Astrocyte of the spinal cord (primary cell): ENCODE measurements around the gene ZNF598.
"Not testable (repeated sequence)": the region's sequence is repeated elsewhere in the genome, so short reads cannot be mapped to it uniquely, and the experiment has no call there.

Experiments
- DNase-seq: peaks from one replicate; pipeline ENCODE4 v3.0.0; 2011; ENCODE audit warnings: low read depth, low spot score
- H3K4me3 ChIP-seq: 2 replicates; pipeline ENCODE4 v1.5.1; 2011; ENCODE audit warnings: low read depth, mild to moderate bottlenecking, low read length, moderate library complexity
- in situ Hi-C: cut with HindIII; loops from 2 replicates; pipeline ENCODE4 v1.10.0; 2017; ENCODE audit warnings: low sequenced_read_pairs
- TF ChIP-seq, protein P1 (sequence below): IDR thresholded peaks from 2 replicates; pipeline ENCODE4 v1.5.1; 2012; ENCODE audit warnings: low read depth, mild to moderate bottlenecking, low read length, inconsistent platforms

ZNF598 gene

GRCh38 chr16:1968146-1968953 is 41.3 kb downstream of the ZNF598 start:
- in situ Hi-C loops = no loop called here
- no peak for DNase-seq
- TF ChIP-seq, protein P1, sequence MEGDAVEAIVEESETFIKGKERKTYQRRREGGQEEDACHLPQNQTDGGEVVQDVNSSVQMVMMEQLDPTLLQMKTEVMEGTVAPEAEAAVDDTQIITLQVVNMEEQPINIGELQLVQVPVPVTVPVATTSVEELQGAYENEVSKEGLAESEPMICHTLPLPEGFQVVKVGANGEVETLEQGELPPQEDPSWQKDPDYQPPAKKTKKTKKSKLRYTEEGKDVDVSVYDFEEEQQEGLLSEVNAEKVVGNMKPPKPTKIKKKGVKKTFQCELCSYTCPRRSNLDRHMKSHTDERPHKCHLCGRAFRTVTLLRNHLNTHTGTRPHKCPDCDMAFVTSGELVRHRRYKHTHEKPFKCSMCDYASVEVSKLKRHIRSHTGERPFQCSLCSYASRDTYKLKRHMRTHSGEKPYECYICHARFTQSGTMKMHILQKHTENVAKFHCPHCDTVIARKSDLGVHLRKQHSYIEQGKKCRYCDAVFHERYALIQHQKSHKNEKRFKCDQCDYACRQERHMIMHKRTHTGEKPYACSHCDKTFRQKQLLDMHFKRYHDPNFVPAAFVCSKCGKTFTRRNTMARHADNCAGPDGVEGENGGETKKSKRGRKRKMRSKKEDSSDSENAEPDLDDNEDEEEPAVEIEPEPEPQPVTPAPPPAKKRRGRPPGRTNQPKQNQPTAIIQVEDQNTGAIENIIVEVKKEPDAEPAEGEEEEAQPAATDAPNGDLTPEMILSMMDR = no peak
- no peak overlapping the region for H3K4me3 ChIP-seq

DNA sequence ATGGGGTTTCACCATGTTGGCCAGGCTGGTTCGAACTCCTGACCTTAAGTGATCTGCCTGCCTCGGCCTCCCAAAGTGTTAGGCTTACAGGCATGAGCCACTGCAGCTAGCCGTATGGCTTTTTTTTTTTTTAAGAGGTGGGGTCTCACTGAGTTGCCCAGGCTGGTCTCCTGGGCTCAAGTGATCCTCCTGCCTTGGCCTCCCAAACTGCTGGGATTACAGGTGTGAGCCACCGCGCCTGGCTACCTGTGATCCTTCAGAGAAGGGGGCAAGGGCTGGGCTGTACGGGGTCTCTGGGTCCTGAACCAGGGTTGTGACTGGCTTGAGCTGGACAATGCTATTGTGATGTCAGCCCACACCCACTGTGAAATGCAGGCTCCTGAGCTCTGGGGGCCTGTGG is 43.2 kb downstream of the ZNF598 start, which contains the start of gene RNF151:
Gene RNF151 (plus strand): TSS at position 397 of the 400 bp plus-strand sequence. CDS start 26 bp downstream, outside the sequence.
- TF ChIP-seq, protein P1 = no peak
- peak within 1 kb of the TSS; percentile 84 for H3K4me3 ChIP-seq
- in situ Hi-C loops = no loop called here
- DNase-seq = no peak

DNA sequence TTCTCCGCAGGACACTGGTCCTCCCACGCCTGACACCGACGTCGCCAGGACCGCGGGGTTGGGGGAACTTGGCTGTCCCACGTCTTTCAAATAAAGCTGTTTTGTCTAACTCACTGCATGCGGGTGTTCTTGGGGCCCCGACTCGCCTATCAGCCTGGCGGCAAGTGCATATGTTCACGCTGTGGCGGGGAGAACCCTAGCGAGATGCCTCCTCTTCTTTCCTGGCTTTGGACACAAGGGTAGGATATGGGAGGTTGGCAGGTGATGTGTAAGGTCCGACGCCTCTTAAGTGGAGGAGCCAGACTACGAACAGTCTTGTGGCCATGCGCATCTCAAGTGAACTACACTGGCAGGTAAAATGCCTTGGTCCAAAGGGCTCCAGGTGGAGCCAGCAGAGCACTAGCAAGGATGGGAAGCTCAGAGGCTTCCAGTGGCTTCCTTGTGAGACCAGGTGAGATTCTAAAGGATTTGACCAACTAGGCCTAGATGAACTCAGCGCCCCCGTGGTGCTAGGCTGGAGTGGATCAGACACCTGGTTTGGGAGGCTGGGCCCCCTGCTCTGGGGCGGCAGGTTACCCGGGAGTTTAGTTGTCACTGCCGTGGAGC is 44.1 kb downstream of the ZNF598 start:
- no peak for DNase-seq
- TF ChIP-seq, protein P1 = no peak
- in situ Hi-C loops = no loop called here
- H3K4me3 ChIP-seq = peak overlapping the region; percentile 84

DNA sequence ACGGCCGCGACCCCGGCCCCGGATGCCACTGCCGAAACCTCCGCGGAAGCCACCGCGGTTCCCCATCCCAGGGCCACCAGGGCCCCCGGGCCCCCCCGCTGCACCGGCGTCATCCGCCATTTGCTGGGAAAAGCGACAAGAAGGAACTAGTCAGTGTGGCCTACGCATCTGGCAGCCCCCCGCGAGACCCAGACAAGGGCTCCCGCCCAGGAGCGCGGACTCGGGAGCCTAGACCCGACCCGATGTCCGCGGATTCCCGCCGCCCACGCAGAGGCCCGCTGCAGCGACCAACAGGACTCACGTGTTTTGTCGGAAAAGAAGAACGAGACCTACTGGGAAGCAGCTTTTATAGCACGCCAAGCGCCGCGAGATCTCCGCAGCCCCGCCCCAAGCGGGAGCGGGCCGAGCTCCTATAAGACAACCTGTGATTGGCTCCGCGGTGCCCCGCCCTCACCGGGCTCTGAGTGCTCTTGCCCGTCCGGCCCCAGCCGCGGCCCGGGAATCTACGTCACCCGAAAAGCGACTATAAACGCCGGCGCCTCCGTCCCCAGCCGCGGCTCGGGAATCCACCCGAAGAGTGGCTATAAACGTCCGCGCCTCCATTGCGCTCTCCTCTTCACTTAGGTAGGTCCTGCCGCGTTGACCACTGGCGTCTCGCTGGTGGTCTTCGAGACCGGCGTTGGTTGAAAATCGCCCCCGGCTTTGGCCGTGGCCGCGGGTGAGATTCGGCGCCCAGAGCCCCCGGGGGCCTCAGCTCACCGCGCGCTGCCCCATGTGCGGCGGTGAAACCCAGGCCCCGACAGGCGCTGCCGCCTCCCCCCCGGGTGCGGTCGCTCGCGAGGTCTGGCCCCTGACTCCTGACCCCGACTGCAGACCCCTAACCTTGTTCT is 44.9 kb downstream of the ZNF598 start, which contains the start of gene RPS2:
Gene RPS2 (minus strand): TSS at position 321 of the 890 bp plus-strand sequence. CDS start 201 bp downstream, at position 120.
- peak; percentile 99 for DNase-seq
- in situ Hi-C loops = no loop called here
- TF ChIP-seq, protein P1 = no peak
- H3K4me3 ChIP-seq = peak within 1 kb of the TSS; percentile 84

- no peak for DNase-seq
- peak overlapping the region; percentile 84 for H3K4me3 ChIP-seq
- TF ChIP-seq, protein P1 = no peak
- in situ Hi-C loops = no loop called here
These were observed 45.7 kb downstream of the ZNF598 start for GRCh38 chr16:1963806-1964505.

DNA sequence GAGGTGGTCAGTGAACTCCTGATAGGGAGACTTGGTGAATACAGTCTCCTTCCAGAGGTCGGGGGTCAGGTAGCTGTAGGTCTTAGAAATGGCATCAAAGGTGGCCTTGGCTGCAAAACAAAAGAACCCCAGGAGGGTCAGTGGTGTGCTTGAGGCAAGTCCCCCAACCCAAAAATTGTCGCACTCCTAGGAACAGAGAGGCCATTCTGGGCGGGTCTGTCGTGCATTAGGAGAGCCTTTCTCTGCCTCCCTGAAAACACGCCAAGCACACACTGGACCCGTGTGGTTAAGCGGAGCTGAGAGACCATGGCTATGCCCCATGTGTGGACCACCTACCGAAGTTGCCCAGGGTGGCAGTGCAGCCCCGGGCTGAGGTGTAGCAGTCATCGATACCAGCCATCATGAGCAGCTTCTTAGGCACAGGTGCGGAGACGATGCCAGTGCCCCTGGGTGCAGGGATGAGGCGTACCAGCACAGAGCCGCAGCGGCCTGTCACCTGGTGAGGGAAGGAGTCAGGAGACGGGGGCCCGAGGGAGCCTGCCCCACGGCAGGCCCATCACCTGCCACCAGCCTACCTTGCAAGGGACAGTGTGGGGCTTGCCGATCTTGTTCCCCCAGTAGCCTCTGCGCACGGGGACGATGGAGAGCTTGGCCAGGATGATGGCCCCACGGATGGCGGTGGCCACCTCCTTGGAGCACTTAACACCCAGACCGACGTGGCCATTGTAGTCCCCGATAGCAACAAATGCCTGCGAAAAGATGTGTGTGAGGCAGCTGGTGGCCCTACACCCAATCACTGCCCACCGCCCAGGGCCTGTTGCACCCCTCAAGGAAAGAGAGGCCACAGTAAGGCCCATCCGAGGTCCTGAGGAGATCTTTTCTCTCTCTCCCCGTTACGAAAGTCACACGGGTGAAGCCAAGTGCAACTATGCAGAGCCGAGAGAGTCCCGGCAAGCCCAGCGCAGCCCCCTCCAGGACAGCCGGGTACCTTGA is 47.2 kb downstream of the ZNF598 start:
- DNase-seq, in situ Hi-C loops: not testable (repeated sequence)
- H3K4me3 ChIP-seq = peak overlapping the region; percentile 84
